GM21447 (cell line): ENCODE data around the gene RHBDL1.
"Not testable (repeated sequence)": the region's sequence is repeated elsewhere in the genome, so short reads cannot be mapped to it uniquely, and the experiment has no call there.

Experiments
- ATAC-seq: cut with Tn5 transposase; IDR thresholded peaks from one replicate; pipeline ENCODE4 v1.9.1; 2021; ENCODE audit not compliant: unreplicated experiment

RHBDL1 gene

GRCh38 chr16:704047-704446 is 28.6 kb downstream of the RHBDL1 start:
- no peak for ATAC-seq

- no peak for ATAC-seq
Observed at GRCh38 chr16:704552-705380, 29.3 kb downstream of the RHBDL1 start.

GRCh38 chr16:705431-706188 is 30.1 kb downstream of the RHBDL1 start, which contains the start of gene FBXL16:
FBXL16 (minus strand) TSS chr16:705801; CDS start chr16:697405, 8,396 bp downstream.
- no peak for ATAC-seq

GRCh38 chr16:706189-707061 is 31.0 kb downstream of the RHBDL1 start:
- ATAC-seq = no peak

- no peak for ATAC-seq
Observed at GRCh38 chr16:707062-707538, 31.6 kb downstream of the RHBDL1 start.

GRCh38 chr16:708019-708418 is 32.5 kb downstream of the RHBDL1 start:
- ATAC-seq = no peak

GRCh38 chr16:708959-709358 is 33.5 kb downstream of the RHBDL1 start:
- no peak for ATAC-seq

- ATAC-seq = no peak
Observed at GRCh38 chr16:709566-710499, 34.4 kb downstream of the RHBDL1 start.

- no peak for ATAC-seq
Observed at GRCh38 chr16:710500-711075, 35.1 kb downstream of the RHBDL1 start.

- ATAC-seq = no peak
Observed at GRCh38 chr16:711084-711483, 35.6 kb downstream of the RHBDL1 start.

GRCh38 chr16:711548-712320 is 36.3 kb downstream of the RHBDL1 start:
- ATAC-seq = no peak

GRCh38 chr16:712740-713250 is 37.3 kb downstream of the RHBDL1 start:
- not testable (repeated sequence) for ATAC-seq

GRCh38 chr16:714079-714478 is 38.6 kb downstream of the RHBDL1 start:
- ATAC-seq = no peak

GRCh38 chr16:714558-715476 is 39.3 kb downstream of the RHBDL1 start, which contains the start of gene METRN:
METRN (plus strand) TSS chr16:715118; CDS start chr16:715290, 172 bp downstream.
- ATAC-seq = peak; percentile 67

GRCh38 chr16:715477-716199 is 40.2 kb downstream of the RHBDL1 start:
- no peak for ATAC-seq

- no peak for ATAC-seq
Observed at GRCh38 chr16:716200-716568, 40.7 kb downstream of the RHBDL1 start.
